SK-N-SH treated with all-trans-retinoic acid at 6 μM for 48 hours (cell line): ENCODE measurements around the gene LAMA3.

ENCODE experiments used
- ATAC-seq: fragments of 200-7000 bp; cut with Tn5 transposase; 3 replicates; pipeline ENCODE4 v1.9.1; 2020; ENCODE audit warnings: mild to moderate bottlenecking, moderate library complexity
- ARNTL ChIP-seq: fragments of 450-650 bp; formaldehyde crosslinking; IDR thresholded peaks from 2 replicates; pipeline ENCODE4 v1.5.0; 2020; ENCODE audit warnings: low read depth, mild to moderate bottlenecking, moderate library complexity, borderline replicate concordance
- BACH2 ChIP-seq: fragments of 250-450 bp; sonication (Bioruptor Pico); IDR thresholded peaks from 2 replicates; pipeline ENCODE4 v1.9.0; 2021; ENCODE audit warnings: mild to moderate bottlenecking, borderline replicate concordance
- CSDC2 ChIP-seq: fragments of 250-450 bp; sonication (Bioruptor Pico); IDR thresholded peaks from 2 replicates; pipeline ENCODE4 v1.5.0; 2020; ENCODE audit warnings: mild to moderate bottlenecking, moderate library complexity
- ESRRG ChIP-seq: fragments of 250-450 bp; sonication (Bioruptor Pico); IDR thresholded peaks from 2 replicates; pipeline ENCODE4 v1.6.1; 2021; ENCODE audit warnings: mild to moderate bottlenecking
- GLIS3 ChIP-seq: fragments of 250-450 bp; sonication (Bioruptor Pico); IDR thresholded peaks from 2 replicates; pipeline ENCODE4 v1.5.0; 2020; ENCODE audit warnings: mild to moderate bottlenecking, moderate library complexity
- OSR1 ChIP-seq: fragments of 250-450 bp; sonication (Bioruptor Pico); IDR thresholded peaks from 2 replicates; pipeline ENCODE4 v1.8.0; 2022; ENCODE audit warnings: moderate library complexity, mild to moderate bottlenecking, inconsistent platforms
- RARB ChIP-seq: fragments of 250-450 bp; sonication (Bioruptor Pico); IDR thresholded peaks from 2 replicates; pipeline ENCODE4 v1.8.0; 2021; ENCODE audit warnings: mild to moderate bottlenecking, moderate library complexity
- SNAI2 ChIP-seq: fragments of 250-450 bp; sonication (Bioruptor Pico); IDR thresholded peaks from 2 replicates; pipeline ENCODE4 v1.5.0; 2020; ENCODE audit warnings: mild to moderate bottlenecking, moderate library complexity
- TCF4 ChIP-seq: fragments of 250-450 bp; sonication (Bioruptor Pico); IDR thresholded peaks from 2 replicates; pipeline ENCODE4 v1.8.0; 2021; ENCODE audit warnings: mild to moderate bottlenecking, moderate library complexity, borderline replicate concordance
- TOX ChIP-seq: fragments of 250-450 bp; sonication (Bioruptor Pico); IDR thresholded peaks from 2 replicates; pipeline ENCODE4 v1.8.0; 2021; ENCODE audit warnings: mild to moderate bottlenecking, moderate library complexity, borderline replicate concordance
- ZFP3 ChIP-seq: fragments of 250-450 bp; sonication (Bioruptor Pico); IDR thresholded peaks from 2 replicates; pipeline ENCODE4 v1.5.0; 2020; ENCODE audit warnings: mild to moderate bottlenecking, moderate library complexity
- ZFP30 ChIP-seq: fragments of 450-650 bp; formaldehyde crosslinking; IDR thresholded peaks from 2 replicates; pipeline ENCODE4 v1.5.0; 2022; ENCODE audit warnings: mild to moderate bottlenecking, moderate library complexity
- ZNF565 ChIP-seq: fragments of 450-650 bp; formaldehyde crosslinking; conservative IDR thresholded peaks from 2 replicates; pipeline ENCODE4 v1.5.0; 2020; ENCODE audit warnings: low read depth, mild to moderate bottlenecking, moderate library complexity
- ZNF70 ChIP-seq: fragments of 450-650 bp; formaldehyde crosslinking; IDR thresholded peaks from 2 replicates; pipeline ENCODE4 v1.5.0; 2020; ENCODE audit warnings: mild to moderate bottlenecking, moderate library complexity
- ZNF8 ChIP-seq: fragments of 450-650 bp; formaldehyde crosslinking; IDR thresholded peaks from 2 replicates; pipeline ENCODE4 v1.5.0; 2020; ENCODE audit warnings: mild to moderate bottlenecking, moderate library complexity
- TF ChIP-seq, protein P1 (sequence below): fragments of 250-450 bp; sonication (Bioruptor Pico); IDR thresholded peaks from 2 replicates; pipeline ENCODE4 v1.5.1; 2021; ENCODE audit warnings: mild to moderate bottlenecking, moderate library complexity
- TF ChIP-seq, protein P2 (sequence below): fragments of 250-450 bp; sonication (Bioruptor Pico); IDR thresholded peaks from 2 replicates; pipeline ENCODE4 v1.8.0; 2020; ENCODE audit warnings: mild to moderate bottlenecking, moderate library complexity, borderline replicate concordance
- TF ChIP-seq, protein P3 (sequence below): fragments of 250-450 bp; sonication (Bioruptor Pico); IDR thresholded peaks from 2 replicates; pipeline ENCODE4 v1.5.1; 2020; ENCODE audit warnings: low read depth, mild to moderate bottlenecking, moderate library complexity
- TF ChIP-seq, protein P4 (sequence below): fragments of 250-450 bp; sonication (Bioruptor Pico); IDR thresholded peaks from 2 replicates; pipeline ENCODE4 v1.5.0; 2020; ENCODE audit warnings: mild to moderate bottlenecking, moderate library complexity
- TF ChIP-seq, protein P5 (sequence below): fragments of 250-450 bp; sonication (Bioruptor Pico); IDR thresholded peaks from 2 replicates; pipeline ENCODE4 v1.8.0; 2021; ENCODE audit warnings: low read depth, mild to moderate bottlenecking, moderate library complexity, borderline replicate concordance

The LAMA3 gene

DNA sequence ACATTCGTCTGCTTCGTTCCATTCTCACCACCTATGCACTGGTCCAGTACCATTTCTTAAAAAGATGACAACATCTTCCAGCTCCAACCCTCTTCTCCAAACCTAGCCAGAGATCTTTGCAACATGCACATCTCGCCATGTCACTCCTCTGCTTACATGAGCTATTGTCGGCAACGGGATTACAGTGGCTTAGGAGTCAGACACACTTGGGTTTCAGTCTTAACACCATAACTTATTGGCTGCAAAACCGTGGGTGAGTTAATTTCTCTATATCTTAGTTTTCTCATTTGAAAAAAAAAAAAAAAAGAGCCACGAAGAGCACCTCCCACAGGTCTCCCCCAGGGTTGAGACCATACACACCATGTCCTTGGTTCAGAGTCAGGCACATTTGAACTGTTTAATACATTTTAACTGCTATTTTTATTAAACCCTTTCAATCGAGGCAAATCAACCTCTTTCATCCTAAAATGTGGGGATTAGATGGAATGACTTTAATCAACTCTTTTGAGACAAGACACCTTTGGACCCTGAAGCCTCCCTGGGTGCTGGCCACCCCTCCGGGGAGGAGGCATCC lies 27.4 kb upstream of the LAMA3 start:
- TF ChIP-seq CSDC2 (CRISPR knock-in tag), result no peak
- no peak for TF ChIP-seq OSR1 (CRISPR knock-in tag)
- TF ChIP-seq TCF4 (CRISPR knock-in tag), result no peak
- TF ChIP-seq, protein P1, sequence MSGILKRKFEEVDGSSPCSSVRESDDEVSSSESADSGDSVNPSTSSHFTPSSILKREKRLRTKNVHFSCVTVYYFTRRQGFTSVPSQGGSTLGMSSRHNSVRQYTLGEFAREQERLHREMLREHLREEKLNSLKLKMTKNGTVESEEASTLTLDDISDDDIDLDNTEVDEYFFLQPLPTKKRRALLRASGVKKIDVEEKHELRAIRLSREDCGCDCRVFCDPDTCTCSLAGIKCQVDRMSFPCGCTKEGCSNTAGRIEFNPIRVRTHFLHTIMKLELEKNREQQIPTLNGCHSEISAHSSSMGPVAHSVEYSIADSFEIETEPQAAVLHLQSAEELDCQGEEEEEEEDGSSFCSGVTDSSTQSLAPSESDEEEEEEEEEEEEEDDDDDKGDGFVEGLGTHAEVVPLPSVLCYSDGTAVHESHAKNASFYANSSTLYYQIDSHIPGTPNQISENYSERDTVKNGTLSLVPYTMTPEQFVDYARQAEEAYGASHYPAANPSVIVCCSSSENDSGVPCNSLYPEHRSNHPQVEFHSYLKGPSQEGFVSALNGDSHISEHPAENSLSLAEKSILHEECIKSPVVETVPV, result no peak
- TF ChIP-seq SNAI2, result no peak
- no peak for TF ChIP-seq GLIS3 (CRISPR knock-in tag)
- TF ChIP-seq BACH2 (CRISPR knock-in tag), result no peak
- TF ChIP-seq ESRRG, result no peak
- TF ChIP-seq ZNF8 (CRISPR knock-in tag), result no peak
- no peak for TF ChIP-seq RARB (CRISPR knock-in tag)
- TF ChIP-seq, protein P2, sequence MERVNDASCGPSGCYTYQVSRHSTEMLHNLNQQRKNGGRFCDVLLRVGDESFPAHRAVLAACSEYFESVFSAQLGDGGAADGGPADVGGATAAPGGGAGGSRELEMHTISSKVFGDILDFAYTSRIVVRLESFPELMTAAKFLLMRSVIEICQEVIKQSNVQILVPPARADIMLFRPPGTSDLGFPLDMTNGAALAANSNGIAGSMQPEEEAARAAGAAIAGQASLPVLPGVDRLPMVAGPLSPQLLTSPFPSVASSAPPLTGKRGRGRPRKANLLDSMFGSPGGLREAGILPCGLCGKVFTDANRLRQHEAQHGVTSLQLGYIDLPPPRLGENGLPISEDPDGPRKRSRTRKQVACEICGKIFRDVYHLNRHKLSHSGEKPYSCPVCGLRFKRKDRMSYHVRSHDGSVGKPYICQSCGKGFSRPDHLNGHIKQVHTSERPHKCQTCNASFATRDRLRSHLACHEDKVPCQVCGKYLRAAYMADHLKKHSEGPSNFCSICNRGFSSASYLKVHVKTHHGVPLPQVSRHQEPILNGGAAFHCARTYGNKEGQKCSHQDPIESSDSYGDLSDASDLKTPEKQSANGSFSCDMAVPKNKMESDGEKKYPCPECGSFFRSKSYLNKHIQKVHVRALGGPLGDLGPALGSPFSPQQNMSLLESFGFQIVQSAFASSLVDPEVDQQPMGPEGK (CRISPR knock-in tag), result no peak
- no peak for TF ChIP-seq ARNTL (CRISPR knock-in tag)
- no peak; the same call in 2 of the 3 replicates for ATAC-seq

DNA sequence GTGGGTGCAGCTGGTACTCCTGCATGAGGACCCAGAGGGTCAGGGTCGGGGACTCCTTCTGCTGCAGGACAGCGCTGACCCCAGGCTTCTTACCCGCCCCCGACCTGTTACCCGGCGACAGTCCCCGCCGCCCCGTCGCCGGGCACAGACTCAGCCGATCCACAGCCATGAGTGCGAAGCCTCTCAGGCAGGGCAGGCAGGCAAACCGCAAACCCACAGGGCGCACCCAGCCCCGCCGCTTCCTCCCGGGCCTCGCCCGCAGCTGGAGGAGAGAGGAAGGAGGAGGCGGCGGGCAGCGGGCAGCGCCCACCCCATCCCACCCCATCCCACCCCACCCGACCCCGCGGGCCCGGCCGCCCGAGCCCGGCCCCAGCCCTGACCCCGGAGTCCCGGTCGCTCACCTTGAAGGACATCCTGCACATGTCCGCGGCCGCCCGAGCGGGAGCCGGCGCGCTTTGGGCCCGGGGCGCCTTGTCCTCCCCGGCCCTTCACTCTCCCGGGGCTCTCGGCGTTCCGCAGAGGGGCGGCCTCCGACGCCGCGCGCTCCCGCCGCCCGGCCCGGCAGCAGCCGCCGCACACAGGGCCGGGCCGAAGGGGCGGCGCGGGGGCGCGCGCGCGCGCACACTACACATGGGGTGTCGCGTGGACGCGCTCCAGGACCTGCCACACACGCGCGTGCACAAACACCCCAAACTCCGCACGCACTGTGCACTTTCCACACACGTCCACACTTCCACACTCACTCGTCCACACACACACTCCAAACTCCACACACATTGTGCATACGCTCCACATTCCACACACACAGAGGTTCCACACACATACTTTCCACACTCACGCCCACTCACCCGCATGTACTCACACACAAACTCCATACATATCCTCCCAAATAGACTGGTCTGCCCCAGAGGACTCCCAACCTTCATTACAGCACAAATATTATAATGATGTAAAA lies 26.7 kb upstream of the LAMA3 start, which contains the start of gene ANKRD29:
TSS of gene ANKRD29 (minus strand) at position 603 of the 955 bp plus-strand sequence. CDS start at position 422, 181 bp downstream.
- no peak for TF ChIP-seq ZNF565 (CRISPR knock-in tag)
- TF ChIP-seq ZFP3, result no peak
- TF ChIP-seq, protein P3, sequence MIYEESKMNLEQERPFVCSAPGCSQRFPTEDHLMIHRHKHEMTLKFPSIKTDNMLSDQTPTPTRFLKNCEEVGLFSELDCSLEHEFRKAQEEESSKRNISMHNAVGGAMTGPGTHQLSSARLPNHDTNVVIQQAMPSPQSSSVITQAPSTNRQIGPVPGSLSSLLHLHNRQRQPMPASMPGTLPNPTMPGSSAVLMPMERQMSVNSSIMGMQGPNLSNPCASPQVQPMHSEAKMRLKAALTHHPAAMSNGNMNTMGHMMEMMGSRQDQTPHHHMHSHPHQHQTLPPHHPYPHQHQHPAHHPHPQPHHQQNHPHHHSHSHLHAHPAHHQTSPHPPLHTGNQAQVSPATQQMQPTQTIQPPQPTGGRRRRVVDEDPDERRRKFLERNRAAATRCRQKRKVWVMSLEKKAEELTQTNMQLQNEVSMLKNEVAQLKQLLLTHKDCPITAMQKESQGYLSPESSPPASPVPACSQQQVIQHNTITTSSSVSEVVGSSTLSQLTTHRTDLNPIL (CRISPR knock-in tag), result no peak
- TF ChIP-seq RARB (CRISPR knock-in tag), result no peak
- TF ChIP-seq ZNF70 (CRISPR knock-in tag), result no peak
- no peak for TF ChIP-seq ZFP30 (CRISPR knock-in tag)
- TF ChIP-seq ZNF8 (CRISPR knock-in tag), result no peak
- TF ChIP-seq, protein P4, sequence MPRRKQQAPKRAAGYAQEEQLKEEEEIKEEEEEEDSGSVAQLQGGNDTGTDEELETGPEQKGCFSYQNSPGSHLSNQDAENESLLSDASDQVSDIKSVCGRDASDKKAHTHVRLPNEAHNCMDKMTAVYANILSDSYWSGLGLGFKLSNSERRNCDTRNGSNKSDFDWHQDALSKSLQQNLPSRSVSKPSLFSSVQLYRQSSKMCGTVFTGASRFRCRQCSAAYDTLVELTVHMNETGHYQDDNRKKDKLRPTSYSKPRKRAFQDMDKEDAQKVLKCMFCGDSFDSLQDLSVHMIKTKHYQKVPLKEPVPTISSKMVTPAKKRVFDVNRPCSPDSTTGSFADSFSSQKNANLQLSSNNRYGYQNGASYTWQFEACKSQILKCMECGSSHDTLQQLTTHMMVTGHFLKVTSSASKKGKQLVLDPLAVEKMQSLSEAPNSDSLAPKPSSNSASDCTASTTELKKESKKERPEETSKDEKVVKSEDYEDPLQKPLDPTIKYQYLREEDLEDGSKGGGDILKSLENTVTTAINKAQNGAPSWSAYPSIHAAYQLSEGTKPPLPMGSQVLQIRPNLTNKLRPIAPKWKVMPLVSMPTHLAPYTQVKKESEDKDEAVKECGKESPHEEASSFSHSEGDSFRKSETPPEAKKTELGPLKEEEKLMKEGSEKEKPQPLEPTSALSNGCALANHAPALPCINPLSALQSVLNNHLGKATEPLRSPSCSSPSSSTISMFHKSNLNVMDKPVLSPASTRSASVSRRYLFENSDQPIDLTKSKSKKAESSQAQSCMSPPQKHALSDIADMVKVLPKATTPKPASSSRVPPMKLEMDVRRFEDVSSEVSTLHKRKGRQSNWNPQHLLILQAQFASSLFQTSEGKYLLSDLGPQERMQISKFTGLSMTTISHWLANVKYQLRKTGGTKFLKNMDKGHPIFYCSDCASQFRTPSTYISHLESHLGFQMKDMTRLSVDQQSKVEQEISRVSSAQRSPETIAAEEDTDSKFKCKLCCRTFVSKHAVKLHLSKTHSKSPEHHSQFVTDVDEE, result no peak
- no peak for TF ChIP-seq ESRRG
- no peak for TF ChIP-seq OSR1 (CRISPR knock-in tag)
- TF ChIP-seq, protein P5, sequence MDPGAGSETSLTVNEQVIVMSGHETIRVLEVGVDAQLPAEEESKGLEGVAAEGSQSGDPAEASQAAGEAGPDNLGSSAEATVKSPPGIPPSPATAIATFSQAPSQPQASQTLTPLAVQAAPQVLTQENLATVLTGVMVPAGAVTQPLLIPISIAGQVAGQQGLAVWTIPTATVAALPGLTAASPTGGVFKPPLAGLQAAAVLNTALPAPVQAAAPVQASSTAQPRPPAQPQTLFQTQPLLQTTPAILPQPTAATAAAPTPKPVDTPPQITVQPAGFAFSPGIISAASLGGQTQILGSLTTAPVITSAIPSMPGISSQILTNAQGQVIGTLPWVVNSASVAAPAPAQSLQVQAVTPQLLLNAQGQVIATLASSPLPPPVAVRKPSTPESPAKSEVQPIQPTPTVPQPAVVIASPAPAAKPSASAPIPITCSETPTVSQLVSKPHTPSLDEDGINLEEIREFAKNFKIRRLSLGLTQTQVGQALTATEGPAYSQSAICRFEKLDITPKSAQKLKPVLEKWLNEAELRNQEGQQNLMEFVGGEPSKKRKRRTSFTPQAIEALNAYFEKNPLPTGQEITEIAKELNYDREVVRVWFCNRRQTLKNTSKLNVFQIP (CRISPR knock-in tag), result no peak
- peak; percentile 84 for ATAC-seq

DNA sequence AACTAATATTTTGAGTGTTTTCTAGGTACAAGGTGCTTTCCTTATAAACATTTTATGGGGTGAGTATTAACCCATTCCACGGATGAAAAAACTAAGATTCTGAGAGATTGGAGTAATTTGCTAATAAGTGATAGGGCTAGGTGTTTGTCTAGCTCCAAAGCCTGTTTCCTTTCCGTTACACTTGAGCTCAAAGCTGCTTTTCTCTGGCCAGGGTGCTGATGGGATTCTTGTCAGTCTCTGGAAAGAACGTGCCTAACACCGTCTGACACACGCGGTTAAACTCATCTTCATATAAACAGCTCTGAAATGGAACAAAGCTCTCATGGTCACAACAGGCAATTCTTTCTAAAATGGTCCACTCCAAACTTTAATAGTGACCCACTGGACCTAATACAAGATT lies 24.6 kb upstream of the LAMA3 start:
- no peak for ATAC-seq
- TF ChIP-seq ESRRG, result no peak
- TF ChIP-seq ZFP3, result no peak
- TF ChIP-seq, protein P4, result no peak
- TF ChIP-seq TCF4 (CRISPR knock-in tag), result no peak
- no peak for TF ChIP-seq TOX (CRISPR knock-in tag)
- TF ChIP-seq, protein P3 (CRISPR knock-in tag), result no peak
